Suprapubic skin (tissue), 4 donors: ENCODE results near the gene OR3A2. TPM values are rescaled to one million over a fixed set of nuclear protein-coding genes. Genes with fewer than 3 reads are reported as not detected.
"Not testable (repeated sequence)": the region's sequence is repeated elsewhere in the genome, so short reads cannot be mapped to it uniquely, and the experiment has no call there.

Experiments
- DNase-seq, 2 donors: peaks; one replicate each; pipeline ENCODE4 v3.0.0-alpha.2; 2019; ENCODE audit warnings: low spot score in 2 of 2
- H3K27ac ChIP-seq: fragments of 200-600 bp; sonication (generic); one replicate; pipeline ENCODE4 v1.5.1; 2019
- H3K27me3 ChIP-seq: fragments of 200-600 bp; sonication (generic); one replicate; pipeline ENCODE4 v1.5.1; 2019
- H3K36me3 ChIP-seq: fragments of 200-600 bp; sonication (generic); one replicate; pipeline ENCODE4 v1.5.1; 2019
- H3K4me1 ChIP-seq: fragments of 200-600 bp; sonication (generic); one replicate; pipeline ENCODE4 v1.5.1; 2019
- H3K4me3 ChIP-seq: fragments of 200-600 bp; sonication (generic); one replicate; pipeline ENCODE4 v1.5.1; 2019; ENCODE audit warnings: mild to moderate bottlenecking
- H3K9me3 ChIP-seq: fragments of 200-600 bp; sonication (generic); one replicate; pipeline ENCODE4 v1.5.1; 2019
- EP300 ChIP-seq: sonication (generic); formaldehyde crosslinking; IDR thresholded peaks from one replicate; pipeline ENCODE4 v1.6.1; 2017; ENCODE audit warnings: antibody characterized with exemption
- POLR2A ChIP-seq, 2 donors: fragments of 450-650 bp; IDR thresholded peaks; one replicate each; pipeline ENCODE4 v1.6.1; 2017; ENCODE audit warnings: antibody characterized with exemption in 2 of 2, mild to moderate bottlenecking in 2 of 2, moderate library complexity in 2 of 2
- POLR2AphosphoS5 ChIP-seq, 3 donors: sonication (generic); formaldehyde crosslinking; IDR thresholded peaks; one replicate each; pipeline ENCODE4 v1.6.1; 2017; ENCODE audit warnings: antibody characterized with exemption in 3 of 3
- whole genome bisulfite sequencing: methylation state at CpG from one replicate; pipeline ENCODE4 v1.1.5; 2018; 5-methylcytosine and 5-hydroxymethylcytosine counted together
- total RNA-seq, 4 donors: library from RNA; depleted of rRNA; stranded (reverse); fragments of >200 nt; gene quantifications; one replicate each; pipeline ENCODE4 v1.1.0, GENCODE V29; 2016
- TF ChIP-seq, protein P1 (sequence below), 2 donors: fragments of 200-600 bp in 1 of 2; fragments of 450-650 bp in 1 of 2; sonication (generic) in 1 of 2; IDR thresholded peaks; one replicate each; pipeline ENCODE4 v1.5.1; 2016 to 2019; ENCODE audit warnings: antibody characterized with exemption in 2 of 2, mild to moderate bottlenecking in 1 of 2, moderate library complexity in 1 of 2

The OR3A2 gene
- total RNA-seq, 4 donors from 2014 or later, result 1.4 TPM; not detected in 3

DNA sequence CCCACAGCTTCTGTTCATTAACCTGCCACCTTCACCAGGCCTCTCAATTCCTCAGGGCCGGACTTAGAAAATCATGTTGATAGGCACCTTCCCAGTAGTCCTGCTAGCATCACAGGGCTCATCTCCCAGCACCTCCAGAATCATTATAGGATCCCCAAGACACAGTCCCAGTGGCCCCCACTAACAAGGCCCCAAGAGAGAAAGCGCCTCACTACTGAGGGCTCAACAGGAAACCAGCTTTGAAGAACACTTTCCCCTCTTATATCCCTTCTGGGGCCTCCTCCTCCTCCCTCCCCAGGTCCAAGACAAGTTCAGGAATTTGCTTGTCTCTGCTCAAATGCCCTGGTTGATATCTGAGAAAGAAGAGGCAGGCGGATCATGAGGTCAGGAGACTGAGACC is 25.0 kb upstream of the OR3A2 start, which contains the start of gene OR3A3:
TSS of gene OR3A3 (plus strand) at position 301 of the 400 bp plus-strand sequence.
- Histone ChIP-seq H3K4me1 (no peaks in the 10 kb centered on the region), H3K27me3 (peaks cover 3% of the 10 kb centered on the region)
- 78% methylated on average over 3 of the region's 3 CpGs for WGBS

DNA sequence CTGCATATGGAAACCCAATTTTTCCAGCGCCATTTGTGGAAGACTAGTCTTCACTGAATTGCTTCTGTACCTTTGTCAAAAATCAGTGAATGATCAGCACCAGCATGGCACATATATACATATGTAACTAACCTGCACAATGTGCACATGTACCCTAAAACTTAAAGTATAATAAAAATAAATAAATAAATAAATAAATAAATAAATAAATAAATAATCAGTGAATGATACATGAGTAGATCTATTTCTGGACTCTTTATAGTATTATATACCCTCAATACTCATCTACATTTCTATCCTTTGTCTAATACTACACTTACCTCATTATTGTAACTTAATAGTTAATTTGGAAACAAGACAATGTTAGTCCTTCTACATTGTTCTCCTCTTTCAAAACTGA is 17.7 kb upstream of the OR3A2 start:
- not testable (repeated sequence) for H3K9me3 ChIP-seq, H3K27ac ChIP-seq, H3K27me3 ChIP-seq, H3K4me1 ChIP-seq, DNase-seq, H3K36me3 ChIP-seq, H3K4me3 ChIP-seq
- 50% methylated on average over 1 of the region's 1 CpG for WGBS

More for the DNA sequence above, 25.0 kb upstream of the OR3A2 start, which contains the start of gene OR3A3:
- H3K9me3 ChIP-seq, result peaks cover 5% of the 10 kb centered on the region
- no peaks in the 10 kb centered on the region for H3K36me3 ChIP-seq
- no peak within 1 kb of the TSS for H3K4me3 ChIP-seq
- DNase-seq, result no peak
- TF ChIP-seq POLR2A (IDR thresholded peaks at IDR 0.05), result no peak
- no peak for TF ChIP-seq EP300
- TF ChIP-seq, protein P1, sequence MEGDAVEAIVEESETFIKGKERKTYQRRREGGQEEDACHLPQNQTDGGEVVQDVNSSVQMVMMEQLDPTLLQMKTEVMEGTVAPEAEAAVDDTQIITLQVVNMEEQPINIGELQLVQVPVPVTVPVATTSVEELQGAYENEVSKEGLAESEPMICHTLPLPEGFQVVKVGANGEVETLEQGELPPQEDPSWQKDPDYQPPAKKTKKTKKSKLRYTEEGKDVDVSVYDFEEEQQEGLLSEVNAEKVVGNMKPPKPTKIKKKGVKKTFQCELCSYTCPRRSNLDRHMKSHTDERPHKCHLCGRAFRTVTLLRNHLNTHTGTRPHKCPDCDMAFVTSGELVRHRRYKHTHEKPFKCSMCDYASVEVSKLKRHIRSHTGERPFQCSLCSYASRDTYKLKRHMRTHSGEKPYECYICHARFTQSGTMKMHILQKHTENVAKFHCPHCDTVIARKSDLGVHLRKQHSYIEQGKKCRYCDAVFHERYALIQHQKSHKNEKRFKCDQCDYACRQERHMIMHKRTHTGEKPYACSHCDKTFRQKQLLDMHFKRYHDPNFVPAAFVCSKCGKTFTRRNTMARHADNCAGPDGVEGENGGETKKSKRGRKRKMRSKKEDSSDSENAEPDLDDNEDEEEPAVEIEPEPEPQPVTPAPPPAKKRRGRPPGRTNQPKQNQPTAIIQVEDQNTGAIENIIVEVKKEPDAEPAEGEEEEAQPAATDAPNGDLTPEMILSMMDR (IDR thresholded peaks at IDR 0.05), result no peak
- H3K27ac ChIP-seq, result no peak within 1 kb of the TSS

DNA sequence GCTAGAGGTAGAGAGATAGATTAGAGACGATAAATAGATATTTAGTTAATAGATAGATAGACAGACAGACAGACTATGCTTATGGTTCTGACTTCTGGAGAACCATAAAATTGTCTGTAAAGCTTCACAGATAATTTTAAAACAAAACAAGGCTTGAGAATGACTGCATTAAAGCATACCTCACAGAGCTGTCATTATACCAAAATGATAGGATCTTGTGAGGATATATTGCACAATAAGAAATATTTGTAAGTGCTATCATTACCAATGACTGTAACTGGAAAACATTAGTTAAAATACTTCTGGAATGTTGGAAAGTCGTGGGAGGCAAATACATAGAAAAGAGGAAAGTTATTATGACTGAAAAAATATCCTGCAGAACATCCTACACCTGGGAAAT is 15.7 kb upstream of the OR3A2 start:
- H3K4me3 ChIP-seq, result no peak overlapping the region
- H3K4me1 ChIP-seq, result no peaks in the 10 kb centered on the region
- WGBS, result 55% methylated on average over 2 of the region's 2 CpGs
- H3K27ac ChIP-seq, result no peak overlapping the region
- no peaks in the 10 kb centered on the region for H3K36me3 ChIP-seq
- DNase-seq, result no peak
- H3K9me3 ChIP-seq, result peaks cover 5% of the 10 kb centered on the region
- H3K27me3 ChIP-seq, result peaks cover under 1% of the 10 kb centered on the region
- TF ChIP-seq EP300, result no peak
- TF ChIP-seq, protein P1 (IDR thresholded peaks at IDR 0.05), result no peak
- TF ChIP-seq POLR2AphosphoS5 (IDR thresholded peaks at IDR 0.05), result no peak
- no peak for TF ChIP-seq POLR2A (IDR thresholded peaks at IDR 0.05)

DNA sequence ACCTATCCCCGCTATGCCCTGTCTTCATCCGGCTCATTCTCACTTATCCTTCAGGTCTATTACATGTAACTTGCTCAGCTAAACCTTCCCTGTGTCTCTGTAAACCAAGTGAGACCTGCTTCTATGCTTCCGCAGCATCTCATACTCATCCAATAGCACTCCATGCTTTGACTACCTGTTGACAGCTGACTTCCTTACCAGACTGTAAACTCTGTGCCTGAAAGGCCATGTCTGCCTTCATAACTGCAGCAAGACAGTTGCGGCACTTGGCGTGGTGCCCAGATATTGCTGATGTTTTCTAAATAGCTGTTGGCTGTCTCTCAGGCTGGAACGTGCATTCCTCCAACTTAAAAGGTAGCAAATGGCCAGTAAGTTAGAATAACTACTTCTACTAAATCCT is 13.9 kb upstream of the OR3A2 start:
- TF ChIP-seq, protein P1 (IDR thresholded peaks at IDR 0.05), result no peak
- TF ChIP-seq POLR2A (IDR thresholded peaks at IDR 0.05) (no peak), POLR2AphosphoS5 (IDR thresholded peaks at IDR 0.05) (no peak)
- Histone ChIP-seq H3K27ac (no peak overlapping the region), H3K4me3 (no peak overlapping the region), H3K4me1 (no peaks in the 10 kb centered on the region), H3K27me3 (peaks cover 8% of the 10 kb centered on the region), H3K36me3 (no peaks in the 10 kb centered on the region), H3K9me3 (no peaks in the 10 kb centered on the region)
- DNase-seq, result no peak
- WGBS, result 52% methylated on average over 6 of the region's 6 CpGs

DNA sequence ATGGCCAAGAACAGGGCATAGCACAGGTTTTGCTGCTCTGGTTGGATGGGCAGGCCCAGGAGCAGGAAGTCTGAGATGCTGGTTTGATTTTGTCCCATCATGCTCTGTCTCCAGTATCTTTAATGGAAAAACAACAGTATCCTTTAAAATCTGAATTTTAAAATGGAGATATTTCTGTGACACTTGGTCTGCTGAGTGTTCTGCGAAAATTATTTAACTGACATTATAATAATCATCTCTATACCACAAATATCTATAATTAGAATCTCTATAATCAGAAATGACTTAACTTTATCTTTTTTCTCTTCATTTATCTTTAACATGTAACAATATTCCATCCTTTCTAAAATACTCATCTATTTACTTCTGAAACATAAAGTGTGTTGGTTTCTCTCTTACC is 12.2 kb upstream of the OR3A2 start, which contains the start of gene OR1E1:
TSS of gene OR1E1 (minus strand) at position 101 of the 400 bp plus-strand sequence. CDS start at position 101, 0 bp downstream.
- Histone ChIP-seq H3K9me3 (no peaks in the 10 kb centered on the region), H3K27ac (no peak within 1 kb of the TSS), H3K36me3 (no peaks in the 10 kb centered on the region), H3K27me3 (peaks cover 8% of the 10 kb centered on the region), H3K4me1 (no peaks in the 10 kb centered on the region), H3K4me3 (no peak within 1 kb of the TSS)
- 86% methylated on average over 1 of the region's 1 CpG for WGBS
- DNase-seq, result no peak
- no peak for TF ChIP-seq POLR2A (IDR thresholded peaks at IDR 0.05)
- TF ChIP-seq, protein P1 (IDR thresholded peaks at IDR 0.05), result no peak
- TF ChIP-seq EP300, result no peak
- TF ChIP-seq POLR2AphosphoS5 (IDR thresholded peaks at IDR 0.05), result no peak

DNA sequence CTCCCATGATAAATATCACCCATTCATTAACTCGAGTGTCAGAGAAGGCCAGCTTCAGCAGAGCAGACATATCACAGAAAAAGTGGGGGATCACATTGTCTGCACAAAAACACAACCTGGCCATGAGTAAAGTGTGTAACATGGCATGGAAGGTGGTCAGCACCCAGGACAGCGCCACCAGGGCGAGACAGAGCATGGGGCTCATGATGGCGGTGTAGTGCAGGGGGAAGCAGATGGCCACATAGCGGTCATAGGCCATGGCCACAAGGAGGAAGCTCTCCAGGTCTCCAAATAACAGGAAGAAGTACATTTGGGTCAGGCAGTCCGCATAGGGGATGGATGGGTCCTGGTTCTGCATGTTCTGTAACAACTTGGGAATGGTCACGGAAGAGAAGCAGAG is 11.7 kb upstream of the OR3A2 start:
- H3K27ac ChIP-seq, H3K9me3 ChIP-seq, H3K4me1 ChIP-seq, H3K4me3 ChIP-seq, H3K27me3 ChIP-seq, DNase-seq, H3K36me3 ChIP-seq: not testable (repeated sequence)
- WGBS, result 45% methylated on average over 7 of the region's 7 CpGs
